ENCODE results near the gene MEGF6. TPM values are rescaled to one million over a fixed set of nuclear protein-coding genes. Genes with fewer than 3 reads are reported as not detected.

Gene MEGF6
- total RNA-seq, 1 donor from 2014 or later, result 7.0 TPM

- no peak for DNase-seq (ENCODE audit: missing footprints)
- no peak for ATAC-seq
- intact Hi-C loops (cut with DNase I), result no loop called here
Observed at GRCh38 chr1:3508757-3509415, 102.4 kb downstream of the MEGF6 start.

GRCh38 chr1:3507636-3508275, 103.6 kb downstream of the MEGF6 start:
- no peak for DNase-seq (ENCODE audit: missing footprints)
- no peak for ATAC-seq
- intact Hi-C loops (cut with DNase I), result no loop called here

- no peak for DNase-seq (ENCODE audit: missing footprints)
- intact Hi-C loops (cut with DNase I), result no loop called here
- ATAC-seq, result no peak
Observed at GRCh38 chr1:3506943-3507342, 104.4 kb downstream of the MEGF6 start.

- intact Hi-C loops (cut with DNase I), result no loop called here
- ATAC-seq, result no peak
- no peak for DNase-seq (ENCODE audit: missing footprints)
Observed at GRCh38 chr1:3506041-3506440, 105.3 kb downstream of the MEGF6 start.

GRCh38 chr1:3505161-3505560, 106.1 kb downstream of the MEGF6 start:
- intact Hi-C loops (cut with DNase I), result no loop called here
- no peak for DNase-seq (ENCODE audit: missing footprints)

GRCh38 chr1:3504822-3505153, 106.5 kb downstream of the MEGF6 start:
- no peak for ATAC-seq
- no peak for DNase-seq (ENCODE audit: missing footprints)
- intact Hi-C loops (cut with DNase I), result no loop called here

More at GRCh38 chr1:3505161-3505560, 106.1 kb downstream of the MEGF6 start:
- no peak for ATAC-seq

- no peak for DNase-seq (ENCODE audit: missing footprints)
- intact Hi-C loops (cut with DNase I), result no loop called here
- no peak for ATAC-seq
Observed at GRCh38 chr1:3504151-3504821, 107.0 kb downstream of the MEGF6 start.

GRCh38 chr1:3503525-3503886, 107.8 kb downstream of the MEGF6 start:
- DNase-seq (ENCODE audit: missing footprints) (no peak), ATAC-seq (no peak)
- intact Hi-C loops (cut with DNase I), result no loop called here

- intact Hi-C loops (cut with DNase I), result no loop called here
- ATAC-seq, result no peak
- DNase-seq (ENCODE audit: missing footprints), result no peak
Observed at GRCh38 chr1:3502641-3503524, 108.4 kb downstream of the MEGF6 start.

- intact Hi-C loops (cut with DNase I), result no loop called here
Observed at GRCh38 chr1:3501856-3502640, 109.3 kb downstream of the MEGF6 start.

GRCh38 chr1:3501437-3501836, 109.9 kb downstream of the MEGF6 start:
- ATAC-seq, result no peak
- DNase-seq (ENCODE audit: missing footprints), result no peak
- intact Hi-C loops (cut with DNase I), result no loop called here

More at GRCh38 chr1:3501856-3502640, 109.3 kb downstream of the MEGF6 start:
- ATAC-seq (peak; percentile 82), DNase-seq (ENCODE audit: missing footprints) (peak; percentile 86)

GRCh38 chr1:3500265-3500835, 111.0 kb downstream of the MEGF6 start:
- ATAC-seq, result no peak
- intact Hi-C loops (cut with DNase I), result no loop called here
- DNase-seq (ENCODE audit: missing footprints), result no peak

GRCh38 chr1:3499611-3500010, 111.7 kb downstream of the MEGF6 start:
- ATAC-seq, result no peak
- intact Hi-C loops (cut with DNase I), result no loop called here

GRCh38 chr1:3498986-3499385, 112.3 kb downstream of the MEGF6 start:
- intact Hi-C loops (cut with DNase I), result no loop called here
- no peak for ATAC-seq
- DNase-seq (ENCODE audit: missing footprints), result no peak

More at GRCh38 chr1:3499611-3500010, 111.7 kb downstream of the MEGF6 start:
- no peak for DNase-seq (ENCODE audit: missing footprints)

GRCh38 chr1:3498246-3498930, 112.9 kb downstream of the MEGF6 start:
- ATAC-seq, result no peak
- no peak for DNase-seq (ENCODE audit: missing footprints)
- intact Hi-C loops (cut with DNase I), result no loop called here

- DNase-seq (ENCODE audit: missing footprints) (no peak), ATAC-seq (no peak)
- intact Hi-C loops (cut with DNase I), result no loop called here
Observed at GRCh38 chr1:3497521-3497920, 113.8 kb downstream of the MEGF6 start.

GRCh38 chr1:3496916-3497315, 114.4 kb downstream of the MEGF6 start:
- ATAC-seq (no peak), DNase-seq (ENCODE audit: missing footprints) (no peak)
- intact Hi-C loops (cut with DNase I), result no loop called here

All from Right ventricle myocardium inferior (tissue), 1 donor.